MM.1S (cell line): ENCODE results near the gene PCGF6.

Experiments
- CTCF ChIP-seq: fragments of 300-600 bp; sonication (generic); IDR thresholded peaks from 2 replicates; pipeline ENCODE4 v1.5.1; 2016; ENCODE audit warnings: antibody characterized with exemption, low read length, mixed read lengths
- EZH2 ChIP-seq: fragments of 300-600 bp; sonication (generic); optimal IDR thresholded peaks from 2 replicates; pipeline ENCODE3; 2017; ENCODE audit warnings: low read depth, mild to moderate bottlenecking, antibody characterized with exemption, low read length, mixed read lengths

- TF ChIP-seq CTCF (no peak), EZH2 (no peak)
These were observed 91.0 kb downstream of the PCGF6 start for GRCh38 chr10:103259989-103260388.
